Measurements from ENCODE around the gene CLIP1.

- TF ChIP-seq CTCF (IDR thresholded peaks at IDR 0.05; ENCODE audit: low read depth, low read length) (no peak), EZH2phosphoT487 (IDR thresholded peaks at IDR 0.05; ENCODE audit: low read depth) (no peak)
Measured at GRCh38 chr12:122385171-122386016, 37.1 kb downstream of the CLIP1 start.
